Tibial artery (tissue), 4 donors: ENCODE data around the gene AIRE.
A peak's percentile ranks its signal among the peaks of the same experiment; 100 is the strongest.

Source experiments
- DNase-seq, 2 donors: peaks; one replicate each; pipeline ENCODE4 v3.0.0-alpha.2; 2019
- H3K27ac ChIP-seq, 2 donors: fragments of 200-600 bp; sonication (generic) in 1 of 2; 1 replicate in 1 of 2; 2 replicates in 1 of 2; pipeline ENCODE4 v1.5.1; 2018 to 2019; ENCODE audit warnings: mild to moderate bottlenecking in 1 of 2
- H3K27me3 ChIP-seq, 2 donors: fragments of 200-600 bp; sonication (generic) in 1 of 2; one replicate each; pipeline versions ENCODE4 v1.5.1 to v1.6.0; 2016 to 2019
- H3K36me3 ChIP-seq, 3 donors: fragments of 200-600 bp; sonication (generic) in 2 of 3; one replicate each; pipeline ENCODE4 v1.5.1; 2016 to 2019; ENCODE audit warnings: mild to moderate bottlenecking in 2 of 3
- H3K4me1 ChIP-seq, 4 donors: fragments of 200-600 bp; sonication (generic) in 2 of 4; 1 replicate in 3 of 4; 2 replicates in 1 of 4; pipeline ENCODE4 v1.5.1; 2016 to 2019
- H3K4me3 ChIP-seq, 2 donors: fragments of 200-600 bp; sonication (generic) in 1 of 2; 1 replicate in 1 of 2; 2 replicates in 1 of 2; pipeline ENCODE4 v1.5.1; 2018 to 2019; ENCODE audit warnings: mild to moderate bottlenecking in 2 of 2
- H3K9me3 ChIP-seq, 3 donors: fragments of 200-600 bp; sonication (generic) in 1 of 3; one replicate each; pipeline ENCODE4 v1.5.1; 2016 to 2019
- intact Hi-C: fragments of 100-400 bp; cut with DNase I; formaldehyde crosslinking; loops from one replicate; pipeline ENCODE4 v1.15.0; 2023; ENCODE audit warnings: low total_unique reads
- TF ChIP-seq, protein P1 (sequence below), 2 experiments: fragments of 200-600 bp in 1 of 2; fragments of 450-650 bp in 1 of 2; IDR thresholded peaks; one replicate each; pipeline ENCODE4 v1.5.1; 2017 to 2019; ENCODE audit warnings: antibody characterized with exemption in 2 of 2, mild to moderate bottlenecking in 1 of 2, moderate library complexity in 1 of 2

The AIRE gene

DNA sequence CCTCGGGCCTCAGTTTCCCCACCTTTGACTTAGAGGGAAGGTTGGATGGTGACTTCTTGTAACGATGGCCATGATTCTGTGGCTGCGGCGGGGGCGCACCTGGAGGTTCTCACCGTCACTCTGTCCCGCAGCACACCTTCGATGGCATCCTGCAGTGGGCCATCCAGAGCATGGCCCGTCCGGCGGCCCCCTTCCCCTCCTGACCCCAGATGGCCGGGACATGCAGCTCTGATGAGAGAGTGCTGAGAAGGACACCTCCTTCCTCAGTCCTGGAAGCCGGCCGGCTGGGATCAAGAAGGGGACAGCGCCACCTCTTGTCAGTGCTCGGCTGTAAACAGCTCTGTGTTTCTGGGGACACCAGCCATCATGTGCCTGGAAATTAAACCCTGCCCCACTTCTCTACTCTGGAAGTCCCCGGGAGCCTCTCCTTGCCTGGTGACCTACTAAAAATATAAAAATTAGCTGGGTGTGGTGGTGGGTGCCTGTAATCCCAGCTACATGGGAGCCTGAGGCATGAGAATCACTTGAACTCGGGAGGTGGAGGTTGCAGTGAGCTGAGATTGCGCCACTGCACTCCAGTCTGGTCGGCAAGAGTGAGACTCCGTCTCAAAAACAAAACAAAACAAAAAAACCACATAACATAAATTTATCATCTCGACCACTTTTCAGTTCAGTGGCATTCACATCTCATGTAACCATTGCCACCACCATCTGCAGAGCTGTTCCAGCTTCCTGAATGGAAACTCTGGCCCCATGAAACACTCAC lies 12.0 kb downstream of the AIRE start:
- Histone ChIP-seq H3K27ac (no peak overlapping the region), H3K9me3 (no peaks in the 10 kb centered on the region), H3K4me3 (no peak overlapping the region), H3K4me1 (peaks cover 0 to 53% (median 40%) of the 10 kb centered on the region in 4 donors), H3K27me3 (peaks cover 0 to 46% of the 10 kb centered on the region in 2 donors), H3K36me3 (no peaks in the 10 kb centered on the region)
- intact Hi-C loops: no loop called here
- DNase-seq: peak; percentile 85 to 91
- TF ChIP-seq, protein P1, sequence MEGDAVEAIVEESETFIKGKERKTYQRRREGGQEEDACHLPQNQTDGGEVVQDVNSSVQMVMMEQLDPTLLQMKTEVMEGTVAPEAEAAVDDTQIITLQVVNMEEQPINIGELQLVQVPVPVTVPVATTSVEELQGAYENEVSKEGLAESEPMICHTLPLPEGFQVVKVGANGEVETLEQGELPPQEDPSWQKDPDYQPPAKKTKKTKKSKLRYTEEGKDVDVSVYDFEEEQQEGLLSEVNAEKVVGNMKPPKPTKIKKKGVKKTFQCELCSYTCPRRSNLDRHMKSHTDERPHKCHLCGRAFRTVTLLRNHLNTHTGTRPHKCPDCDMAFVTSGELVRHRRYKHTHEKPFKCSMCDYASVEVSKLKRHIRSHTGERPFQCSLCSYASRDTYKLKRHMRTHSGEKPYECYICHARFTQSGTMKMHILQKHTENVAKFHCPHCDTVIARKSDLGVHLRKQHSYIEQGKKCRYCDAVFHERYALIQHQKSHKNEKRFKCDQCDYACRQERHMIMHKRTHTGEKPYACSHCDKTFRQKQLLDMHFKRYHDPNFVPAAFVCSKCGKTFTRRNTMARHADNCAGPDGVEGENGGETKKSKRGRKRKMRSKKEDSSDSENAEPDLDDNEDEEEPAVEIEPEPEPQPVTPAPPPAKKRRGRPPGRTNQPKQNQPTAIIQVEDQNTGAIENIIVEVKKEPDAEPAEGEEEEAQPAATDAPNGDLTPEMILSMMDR (IDR thresholded peaks at IDR 0.05): peak; percentile 66 to 76

- intact Hi-C loops: no loop called here
- DNase-seq: no peak
- Histone ChIP-seq H3K27ac (no peak overlapping the region), H3K36me3 (no peaks in the 10 kb centered on the region), H3K4me3 (no peak overlapping the region), H3K27me3 (peaks cover 0 to 40% of the 10 kb centered on the region in 2 donors), H3K9me3 (no peaks in the 10 kb centered on the region), H3K4me1 (peaks cover 0 to 57% (median 40%) of the 10 kb centered on the region in 4 donors)
- TF ChIP-seq, protein P1 (IDR thresholded peaks at IDR 0.05): no peak
Measured at GRCh38 chr21:44298301-44298700, 12.6 kb downstream of the AIRE start.

GRCh38 chr21:44299085-44299457 lies 13.4 kb downstream of the AIRE start:
- TF ChIP-seq, protein P1 (IDR thresholded peaks at IDR 0.05): no peak
- Histone ChIP-seq H3K9me3 (no peaks in the 10 kb centered on the region), H3K27me3 (peaks cover 0 to 33% of the 10 kb centered on the region in 2 donors), H3K4me3 (peak overlapping the region; percentile 83 to 98), H3K4me1 (peaks cover 0 to 64% (median 44%) of the 10 kb centered on the region in 4 donors), H3K36me3 (no peaks in the 10 kb centered on the region), H3K27ac (peak overlapping the region; percentile 85 to 92)
- intact Hi-C loops: no loop called here
- no peak for DNase-seq

- H3K4me1 ChIP-seq: peaks cover 0 to 64% (median 42%) of the 10 kb centered on the region in 4 donors
- peak within 1 kb of the TSS; percentile 85 to 92 for H3K27ac ChIP-seq
- peaks cover 0 to 27% of the 10 kb centered on the region in 2 donors for H3K27me3 ChIP-seq
- H3K4me3 ChIP-seq: peak within 1 kb of the TSS; percentile 83 to 98
- no peaks in the 10 kb centered on the region for H3K36me3 ChIP-seq
- TF ChIP-seq, protein P1 (IDR thresholded peaks at IDR 0.05): peak in 1 of 2 experiments; percentile 17
- H3K9me3 ChIP-seq: no peaks in the 10 kb centered on the region
- intact Hi-C loops: loop anchor here (10.0 kb wide), 1 partner anchor 495 kb away; no protein-coding TSS in a partner anchor
- peak; percentile 42 to 83 for DNase-seq
Measured at GRCh38 chr21:44299458-44300261, 14.0 kb downstream of the AIRE start, which contains the start of gene PFKL. Gene PFKL, plus strand, starts transcription at chr21:44300053. Its CDS starts 53 bp downstream, at chr21:44300106.

- intact Hi-C loops: loop anchor here (10.0 kb wide), 1 partner anchor 494 kb away; no protein-coding TSS in a partner anchor
- Histone ChIP-seq H3K36me3 (no peaks in the 10 kb centered on the region), H3K4me1 (peaks cover 0 to 65% (median 40%) of the 10 kb centered on the region in 4 donors), H3K27me3 (peaks cover 0 to 19% of the 10 kb centered on the region in 2 donors), H3K9me3 (no peaks in the 10 kb centered on the region), H3K27ac (peak overlapping the region; percentile 85 to 92), H3K4me3 (peak overlapping the region; percentile 83 to 98)
- TF ChIP-seq, protein P1 (IDR thresholded peaks at IDR 0.05): no peak
- peak; percentile 73 to 88 for DNase-seq
Measured at GRCh38 chr21:44300262-44300959, 14.7 kb downstream of the AIRE start.
